HPDE6-E6E7 (cell line): ENCODE data around the gene SCYL2.
"Not testable (repeated sequence)": the region's sequence is repeated elsewhere in the genome, so short reads cannot be mapped to it uniquely, and the experiment has no call there.

Source experiments
- DNase-seq: peaks from one replicate; pipeline ENCODE4 v3.0.0; 2011; ENCODE audit warnings: missing footprints; ENCODE audit errors: extremely low spot score

SCYL2 gene

GRCh38 chr12:100265732-100266584, 1.0 kb upstream of the SCYL2 start:
- no peak for DNase-seq

- peak; percentile 90 for DNase-seq
These were observed 467 bp upstream of the SCYL2 start for GRCh38 chr12:100266585-100266834.

GRCh38 chr12:100267603-100268281, 765 bp downstream of the SCYL2 start:
- DNase-seq: no peak

GRCh38 chr12:100268835-100269564, 2.0 kb downstream of the SCYL2 start:
- DNase-seq: no peak

GRCh38 chr12:100273782-100274181, 6.8 kb downstream of the SCYL2 start:
- no peak for DNase-seq

GRCh38 chr12:100274291-100274690, 7.3 kb downstream of the SCYL2 start:
- DNase-seq: no peak

- DNase-seq: no peak
These were observed 12.2 kb downstream of the SCYL2 start for GRCh38 chr12:100279159-100279558.

- no peak for DNase-seq
These were observed 12.7 kb downstream of the SCYL2 start for GRCh38 chr12:100279607-100280244.

GRCh38 chr12:100284556-100284955, 17.6 kb downstream of the SCYL2 start:
- not testable (repeated sequence) for DNase-seq

- no peak for DNase-seq
These were observed 22.1 kb downstream of the SCYL2 start for GRCh38 chr12:100289038-100289437.

GRCh38 chr12:100290016-100290415, 23.0 kb downstream of the SCYL2 start:
- no peak for DNase-seq

GRCh38 chr12:100293017-100293416, 26.0 kb downstream of the SCYL2 start:
- no peak for DNase-seq

- not testable (repeated sequence) for DNase-seq
These were observed 27.4 kb downstream of the SCYL2 start for GRCh38 chr12:100294366-100294765.

- no peak for DNase-seq
These were observed 29.0 kb downstream of the SCYL2 start for GRCh38 chr12:100295764-100296555.

- DNase-seq: no peak
These were observed 35.1 kb downstream of the SCYL2 start for GRCh38 chr12:100302081-100302480.

- DNase-seq: no peak
These were observed 36.9 kb downstream of the SCYL2 start for GRCh38 chr12:100303831-100304230.

- not testable (repeated sequence) for DNase-seq
These were observed 37.4 kb downstream of the SCYL2 start for GRCh38 chr12:100304334-100304733.

GRCh38 chr12:100308138-100308537, 41.2 kb downstream of the SCYL2 start:
- DNase-seq: not testable (repeated sequence)

GRCh38 chr12:100311317-100311716, 44.3 kb downstream of the SCYL2 start:
- DNase-seq: no peak

- DNase-seq: no peak
These were observed 50.4 kb downstream of the SCYL2 start for GRCh38 chr12:100317371-100317770.

- DNase-seq: no peak
These were observed 57.5 kb downstream of the SCYL2 start for GRCh38 chr12:100324498-100324897.
